Measurements from ENCODE around the gene ZBTB46.

The ZBTB46 gene

DNA sequence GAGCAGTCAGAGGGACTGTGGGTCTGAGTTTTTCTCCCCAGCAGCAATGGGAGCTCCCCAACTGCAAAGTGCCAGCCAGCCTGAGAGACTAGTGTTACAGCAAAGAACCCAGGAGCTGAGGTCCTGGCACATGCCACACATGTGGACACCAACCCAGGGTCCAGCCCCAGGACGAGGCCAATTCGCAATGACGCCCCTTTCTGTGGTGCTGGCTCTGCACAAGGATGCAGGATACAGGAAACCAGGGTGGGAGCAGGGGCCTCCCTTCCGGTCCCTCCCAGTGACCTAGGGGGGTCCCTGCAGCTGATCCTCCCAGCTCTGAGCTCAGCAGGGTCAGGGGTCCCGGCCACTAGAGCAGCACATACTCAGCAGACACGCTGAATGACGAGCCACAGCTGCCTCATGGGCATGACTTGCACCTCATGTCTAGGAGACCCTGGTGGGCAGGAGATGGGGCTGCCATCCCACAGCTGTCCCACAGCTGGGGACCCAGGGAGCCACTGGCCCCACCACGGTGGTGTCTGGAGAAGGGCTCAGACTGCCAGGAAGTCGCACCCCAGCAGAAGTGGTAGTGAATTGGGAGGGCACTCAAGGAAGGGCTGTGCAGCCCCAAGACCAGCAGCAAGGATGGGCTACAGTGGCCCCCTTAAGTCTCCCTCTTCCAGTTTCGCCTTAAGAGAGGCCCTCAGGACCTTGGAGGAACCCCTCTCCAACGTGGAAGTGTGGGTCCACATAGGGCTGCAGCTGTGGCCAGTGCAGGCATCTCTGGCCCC is 126.9 kb downstream of the ZBTB46 start:
- TF ChIP-seq CTCF (IDR thresholded peaks at IDR 0.05) = no peak

- no peak for TF ChIP-seq CTCF (IDR thresholded peaks at IDR 0.05)
These were observed 127.5 kb downstream of the ZBTB46 start for GRCh38 chr20:63703471-63703975.

DNA sequence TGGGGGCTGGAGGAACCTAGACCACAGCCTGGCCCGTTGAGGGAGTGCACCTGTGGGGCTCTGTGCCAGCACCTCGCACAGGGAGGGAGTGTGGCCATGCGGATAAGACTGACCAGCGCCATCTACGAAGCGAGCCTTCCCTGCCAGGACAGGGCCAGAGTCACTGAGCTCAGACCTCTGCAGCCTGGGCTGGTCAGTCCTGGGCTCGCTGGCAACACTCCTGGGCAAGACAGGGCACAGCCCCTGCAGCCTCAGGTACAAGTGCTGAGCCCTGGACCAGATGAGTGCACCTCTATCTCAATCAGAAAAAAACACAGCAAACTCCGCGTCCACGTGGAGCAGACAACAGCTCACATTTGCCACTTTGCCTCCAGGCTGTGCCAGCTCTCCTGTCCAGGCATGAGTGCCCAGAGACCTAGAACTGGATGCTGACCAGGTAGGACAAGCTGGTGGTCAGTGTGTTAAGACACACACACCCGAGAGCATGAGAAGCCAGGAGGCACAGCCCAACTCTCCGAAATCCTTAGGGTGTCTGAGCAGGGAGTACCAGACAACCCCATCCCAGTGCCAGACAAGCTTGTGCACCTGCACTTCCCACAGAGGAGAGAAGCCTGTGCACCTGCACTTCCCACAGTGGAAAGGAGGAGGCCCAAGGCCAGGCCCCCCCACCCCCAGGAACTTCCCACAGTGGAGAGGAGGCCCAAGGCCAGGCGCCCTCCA is 128.2 kb downstream of the ZBTB46 start:
- no peak for TF ChIP-seq CTCF (IDR thresholded peaks at IDR 0.05)

GRCh38 chr20:63702036-63702665 is 128.9 kb downstream of the ZBTB46 start:
- no peak for TF ChIP-seq CTCF (IDR thresholded peaks at IDR 0.05)

- TF ChIP-seq CTCF (IDR thresholded peaks at IDR 0.05) = no peak
These were observed 129.6 kb downstream of the ZBTB46 start for GRCh38 chr20:63701329-63702035.

GRCh38 chr20:63701051-63701328 is 130.1 kb downstream of the ZBTB46 start:
- TF ChIP-seq CTCF (IDR thresholded peaks at IDR 0.05) = no peak
